ENCODE measurements around the gene HYI.

GRCh38 chr1:43427524-43427923, 26.2 kb downstream of the HYI start:
- TF ChIP-seq RAD21 (IDR thresholded peaks at IDR 0.05) (no peak), REST (IDR thresholded peaks at IDR 0.05) (no peak), GABPA (IDR thresholded peaks at IDR 0.05 in 1 of 2, conservative IDR thresholded peaks at IDR 0.05 in 1 of 2) (no peak), TAF1 (conservative IDR thresholded peaks at IDR 0.05) (no peak)
- TF ChIP-seq, protein P1, sequence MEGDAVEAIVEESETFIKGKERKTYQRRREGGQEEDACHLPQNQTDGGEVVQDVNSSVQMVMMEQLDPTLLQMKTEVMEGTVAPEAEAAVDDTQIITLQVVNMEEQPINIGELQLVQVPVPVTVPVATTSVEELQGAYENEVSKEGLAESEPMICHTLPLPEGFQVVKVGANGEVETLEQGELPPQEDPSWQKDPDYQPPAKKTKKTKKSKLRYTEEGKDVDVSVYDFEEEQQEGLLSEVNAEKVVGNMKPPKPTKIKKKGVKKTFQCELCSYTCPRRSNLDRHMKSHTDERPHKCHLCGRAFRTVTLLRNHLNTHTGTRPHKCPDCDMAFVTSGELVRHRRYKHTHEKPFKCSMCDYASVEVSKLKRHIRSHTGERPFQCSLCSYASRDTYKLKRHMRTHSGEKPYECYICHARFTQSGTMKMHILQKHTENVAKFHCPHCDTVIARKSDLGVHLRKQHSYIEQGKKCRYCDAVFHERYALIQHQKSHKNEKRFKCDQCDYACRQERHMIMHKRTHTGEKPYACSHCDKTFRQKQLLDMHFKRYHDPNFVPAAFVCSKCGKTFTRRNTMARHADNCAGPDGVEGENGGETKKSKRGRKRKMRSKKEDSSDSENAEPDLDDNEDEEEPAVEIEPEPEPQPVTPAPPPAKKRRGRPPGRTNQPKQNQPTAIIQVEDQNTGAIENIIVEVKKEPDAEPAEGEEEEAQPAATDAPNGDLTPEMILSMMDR (IDR thresholded peaks at IDR 0.05; ENCODE audit: low read depth, low read length, missing input control) = no peak

All from liver (tissue), 3 donors.